Epithelial cell of esophagus (primary cell): Measurements from ENCODE around the gene KIF4B.

Experiments
- DNase-seq: peaks from one replicate; pipeline ENCODE4 v3.0.0; 2010; ENCODE audit warnings: low read depth
- H3K4me3 ChIP-seq: 2 replicates; pipeline ENCODE4 v1.5.1; 2011; ENCODE audit warnings: mild to moderate bottlenecking, low read length, control low read depth
- TF ChIP-seq, protein P1 (sequence below): IDR thresholded peaks from 2 replicates; pipeline ENCODE4 v1.5.1; 2011; ENCODE audit warnings: low read depth, mild to moderate bottlenecking, low read length, control low read depth, inconsistent platforms; ENCODE audit not compliant: insufficient read depth; ENCODE audit errors: missing control alignments

Gene KIF4B

DNA sequence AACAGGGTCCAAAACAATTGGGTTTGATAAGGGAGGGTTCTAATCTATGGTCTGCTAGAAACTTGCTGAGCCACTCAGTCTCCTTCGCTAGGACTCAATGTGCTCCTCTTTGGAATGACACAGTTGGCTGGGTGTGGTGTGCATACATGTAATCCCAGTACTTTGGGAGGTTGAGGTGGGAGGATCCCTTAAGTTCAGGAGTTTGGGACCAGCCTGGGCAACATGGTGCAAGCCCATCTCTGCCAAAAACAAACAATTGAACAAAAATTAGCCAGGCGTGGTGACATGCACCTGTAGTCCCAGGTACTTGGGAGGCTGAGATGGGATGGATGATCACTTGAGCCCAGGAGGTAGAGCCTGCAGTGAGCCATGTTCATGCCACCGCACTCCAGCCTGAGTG is 2.7 kb upstream of the KIF4B start:
- DNase-seq = no peak
- TF ChIP-seq, protein P1, sequence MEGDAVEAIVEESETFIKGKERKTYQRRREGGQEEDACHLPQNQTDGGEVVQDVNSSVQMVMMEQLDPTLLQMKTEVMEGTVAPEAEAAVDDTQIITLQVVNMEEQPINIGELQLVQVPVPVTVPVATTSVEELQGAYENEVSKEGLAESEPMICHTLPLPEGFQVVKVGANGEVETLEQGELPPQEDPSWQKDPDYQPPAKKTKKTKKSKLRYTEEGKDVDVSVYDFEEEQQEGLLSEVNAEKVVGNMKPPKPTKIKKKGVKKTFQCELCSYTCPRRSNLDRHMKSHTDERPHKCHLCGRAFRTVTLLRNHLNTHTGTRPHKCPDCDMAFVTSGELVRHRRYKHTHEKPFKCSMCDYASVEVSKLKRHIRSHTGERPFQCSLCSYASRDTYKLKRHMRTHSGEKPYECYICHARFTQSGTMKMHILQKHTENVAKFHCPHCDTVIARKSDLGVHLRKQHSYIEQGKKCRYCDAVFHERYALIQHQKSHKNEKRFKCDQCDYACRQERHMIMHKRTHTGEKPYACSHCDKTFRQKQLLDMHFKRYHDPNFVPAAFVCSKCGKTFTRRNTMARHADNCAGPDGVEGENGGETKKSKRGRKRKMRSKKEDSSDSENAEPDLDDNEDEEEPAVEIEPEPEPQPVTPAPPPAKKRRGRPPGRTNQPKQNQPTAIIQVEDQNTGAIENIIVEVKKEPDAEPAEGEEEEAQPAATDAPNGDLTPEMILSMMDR = no peak
- no peak overlapping the region for H3K4me3 ChIP-seq

DNA sequence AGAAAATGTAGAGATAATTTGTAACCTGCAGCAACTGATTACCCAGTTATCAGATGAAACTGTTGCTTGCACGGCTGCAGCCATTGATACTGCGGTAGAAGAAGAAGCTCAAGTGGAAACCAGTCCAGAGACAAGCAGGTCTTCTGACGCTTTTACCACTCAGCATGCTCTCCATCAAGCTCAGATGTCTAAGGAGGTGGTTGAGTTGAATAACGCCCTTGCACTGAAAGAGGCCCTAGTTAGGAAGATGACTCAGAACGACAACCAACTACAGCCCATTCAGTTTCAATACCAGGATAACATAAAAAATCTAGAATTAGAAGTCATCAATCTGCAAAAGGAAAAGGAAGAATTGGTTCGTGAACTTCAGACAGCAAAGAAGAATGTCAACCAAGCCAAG is 1.7 kb downstream of the KIF4B start:
- H3K4me3 ChIP-seq = no peak overlapping the region
- TF ChIP-seq, protein P1 = no peak
- DNase-seq = no peak

DNA sequence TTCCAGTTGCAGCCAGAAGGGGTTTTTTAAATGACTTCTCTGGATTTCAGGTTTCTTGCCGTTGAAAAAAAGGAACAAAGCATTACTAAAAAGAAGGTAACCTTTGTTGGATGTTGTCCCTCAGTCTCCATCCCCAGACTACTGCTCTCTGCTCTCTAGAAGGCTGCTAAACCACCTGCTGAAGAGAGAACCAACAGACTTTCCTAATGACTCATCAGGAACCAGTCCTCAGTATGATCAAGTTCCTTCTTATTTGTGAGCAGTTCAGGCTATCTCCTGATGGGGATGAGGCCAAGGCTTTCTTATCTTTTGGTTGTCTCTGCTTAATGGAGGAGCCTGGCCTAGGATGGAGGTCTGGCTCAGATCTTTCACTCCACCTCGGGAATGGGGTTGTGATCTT is 4.1 kb downstream of the KIF4B start:
- TF ChIP-seq, protein P1 = no peak
- no peak overlapping the region for H3K4me3 ChIP-seq
- DNase-seq = peak; percentile 45

DNA sequence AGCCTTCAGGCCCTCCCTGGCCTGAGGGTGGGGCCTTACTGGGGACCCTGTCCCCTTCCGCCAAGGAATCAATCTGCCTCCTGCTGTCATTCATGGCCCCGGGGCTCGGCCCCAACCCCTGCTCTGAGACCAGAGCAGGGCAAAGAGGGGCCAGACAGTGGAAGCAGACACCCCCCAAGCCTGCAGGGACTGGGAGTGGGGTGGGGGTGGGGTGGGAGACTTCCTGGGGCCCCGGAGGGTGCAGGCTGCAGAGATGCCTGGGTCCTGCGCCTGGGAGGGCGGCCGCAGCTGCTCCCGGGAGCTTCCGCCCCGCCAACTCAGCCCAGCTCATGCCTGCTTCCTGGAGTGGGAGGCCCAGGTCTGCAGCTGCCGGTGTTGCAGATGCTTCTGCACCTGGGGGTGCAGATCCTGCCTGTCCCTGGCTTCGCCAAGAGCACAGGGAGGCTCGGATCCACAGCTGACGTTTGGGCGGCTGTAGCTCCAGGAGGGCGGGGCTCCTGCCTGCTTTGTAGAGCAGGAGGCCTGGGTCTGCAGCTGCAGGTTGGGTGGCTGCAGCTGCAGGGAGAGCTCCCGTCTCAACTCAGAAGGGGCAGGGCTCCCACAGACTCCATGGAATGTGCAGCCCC is 6.2 kb downstream of the KIF4B start:
- TF ChIP-seq, protein P1 = no peak
- H3K4me3 ChIP-seq = no peak overlapping the region
- no peak for DNase-seq

DNA sequence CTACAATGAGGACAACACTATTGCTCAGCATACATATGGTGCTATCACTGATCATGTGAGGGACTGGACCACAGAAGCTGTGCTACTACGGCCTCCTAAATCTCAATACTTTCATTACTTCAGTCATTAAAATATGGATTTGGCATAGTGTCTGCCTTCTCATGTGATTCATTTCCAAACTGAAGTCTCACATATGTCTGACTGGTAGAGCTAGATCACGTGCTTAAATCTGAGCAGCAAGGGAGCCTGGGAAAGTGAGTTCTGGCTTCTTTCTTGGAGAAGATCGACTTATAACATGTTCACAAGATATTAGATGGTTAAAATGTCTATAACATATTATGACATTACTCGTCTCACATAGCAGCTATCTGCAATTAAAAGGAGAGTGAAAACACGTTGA is 8.3 kb downstream of the KIF4B start:
- TF ChIP-seq, protein P1 = no peak
- no peak overlapping the region for H3K4me3 ChIP-seq
- DNase-seq = no peak

DNA sequence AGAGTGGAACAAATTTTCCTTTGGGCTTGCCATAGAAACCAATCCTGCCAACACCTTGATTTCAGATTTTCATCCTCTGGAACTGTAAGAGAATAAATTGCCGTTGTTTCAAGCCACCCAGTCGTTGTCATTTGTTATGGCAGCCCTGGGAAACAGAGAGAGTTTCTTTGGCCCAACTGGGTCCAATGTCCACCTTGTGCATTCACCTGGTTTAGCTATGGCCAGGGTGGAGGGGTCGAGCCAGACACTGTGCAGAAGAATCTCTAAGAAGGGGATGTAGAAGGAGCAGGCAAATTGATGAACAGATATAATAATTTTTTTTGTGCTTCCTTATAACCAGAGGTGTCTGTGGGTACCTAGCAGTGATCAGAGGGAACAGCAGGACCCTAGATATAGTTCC is 9.8 kb downstream of the KIF4B start:
- TF ChIP-seq, protein P1 = no peak
- no peak for DNase-seq

DNA sequence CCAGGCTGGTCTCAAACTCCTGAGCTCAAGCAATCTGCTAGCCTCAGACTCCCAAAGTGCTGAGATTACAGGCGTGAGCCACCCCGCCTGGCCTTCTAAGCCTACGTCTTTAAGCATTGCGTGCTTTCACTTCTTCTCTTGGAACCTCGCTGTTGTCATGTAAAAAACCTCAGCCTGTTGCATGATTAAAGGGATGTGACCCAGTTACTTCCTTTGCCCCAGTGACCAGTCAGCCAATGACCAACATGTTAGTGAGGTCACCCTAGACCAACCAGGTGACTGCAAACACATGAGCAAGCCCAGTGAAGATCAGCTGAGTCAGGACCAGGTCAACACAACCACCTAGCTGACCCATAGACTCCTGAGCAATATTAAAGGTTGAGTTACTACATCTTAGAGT is 10.5 kb downstream of the KIF4B start:
- TF ChIP-seq, protein P1 = no peak
- DNase-seq = no peak
- no peak overlapping the region for H3K4me3 ChIP-seq

More for the DNA sequence above, 9.8 kb downstream of the KIF4B start:
- no peak overlapping the region for H3K4me3 ChIP-seq
